Activated CD8-positive, alpha-beta memory T cell treated with anti-CD3 and anti-CD28 coated beads, Interleukin-2, amount 50 U/mL, for 1 hour (primary cell): ENCODE results near the gene CFAP141.
"Not testable (repeated sequence)": the region's sequence is repeated elsewhere in the genome, so short reads cannot be mapped to it uniquely, and the experiment has no call there.

Experiments used
- DNase-seq: peaks from one replicate; pipeline ENCODE4 v3.0.0-alpha.2; 2020; ENCODE audit errors: extremely low read depth

Gene CFAP141

GRCh38 chr1:154208677-154209388 is 2.7 kb upstream of the CFAP141 start:
- DNase-seq, result no peak

- DNase-seq, result no peak
Observed at GRCh38 chr1:154207262-154207661, 1.1 kb upstream of the CFAP141 start.

- DNase-seq, result not testable (repeated sequence)
Observed at GRCh38 chr1:154205778-154206177, 355 bp downstream of the CFAP141 start.

GRCh38 chr1:154199563-154199879 is 6.6 kb downstream of the CFAP141 start:
- DNase-seq, result no peak

- DNase-seq, result no peak
Observed at GRCh38 chr1:154198756-154199562, 7.2 kb downstream of the CFAP141 start.

- DNase-seq, result no peak
Observed at GRCh38 chr1:154193821-154194220, 12.3 kb downstream of the CFAP141 start.

- no peak for DNase-seq
Observed at GRCh38 chr1:154192476-154192875, 13.7 kb downstream of the CFAP141 start.

GRCh38 chr1:154191990-154192461 is 14.1 kb downstream of the CFAP141 start, which contains the start of gene TPM3:
TSS of gene TPM3 (minus strand) at chr1:154192100. CDS start at chr1:154192018, 82 bp downstream.
- no peak for DNase-seq

GRCh38 chr1:154190550-154190949 is 15.6 kb downstream of the CFAP141 start:
- DNase-seq, result no peak

GRCh38 chr1:154186852-154187501 is 19.2 kb downstream of the CFAP141 start:
- no peak for DNase-seq

- DNase-seq, result no peak
Observed at GRCh38 chr1:154186177-154186576, 20.0 kb downstream of the CFAP141 start.

GRCh38 chr1:154183046-154183915 is 22.9 kb downstream of the CFAP141 start:
- peak; percentile 75 for DNase-seq

- DNase-seq, result peak; percentile 28
Observed at GRCh38 chr1:154182344-154183045, 23.6 kb downstream of the CFAP141 start.

- no peak for DNase-seq
Observed at GRCh38 chr1:154181944-154182343, 24.2 kb downstream of the CFAP141 start.

GRCh38 chr1:154179946-154180687 is 26.0 kb downstream of the CFAP141 start:
- no peak for DNase-seq

GRCh38 chr1:154178911-154179811 is 27.0 kb downstream of the CFAP141 start:
- no peak for DNase-seq

GRCh38 chr1:154178013-154178412 is 28.1 kb downstream of the CFAP141 start:
- no peak for DNase-seq

- no peak for DNase-seq
Observed at GRCh38 chr1:154176337-154176736, 29.8 kb downstream of the CFAP141 start.

- no peak for DNase-seq
Observed at GRCh38 chr1:154174654-154175053, 31.5 kb downstream of the CFAP141 start.
